Astrocyte (in vitro differentiated cells and primary cell): ENCODE data around the gene AGPAT3.

ENCODE experiments used
- EZH2 ChIP-seq: IDR thresholded peaks from 2 replicates; pipeline ENCODE4 v1.6.1; 2012; ENCODE audit warnings: mild to moderate bottlenecking, low read length, inconsistent platforms; ENCODE audit not compliant: insufficient read depth
- TF ChIP-seq, protein P1 (sequence below): IDR thresholded peaks from 2 replicates; pipeline ENCODE4 v1.5.1; 2011; ENCODE audit warnings: low read depth, mild to moderate bottlenecking, inconsistent platforms, low read length, moderate library complexity; ENCODE audit not compliant: insufficient read depth

DNA sequence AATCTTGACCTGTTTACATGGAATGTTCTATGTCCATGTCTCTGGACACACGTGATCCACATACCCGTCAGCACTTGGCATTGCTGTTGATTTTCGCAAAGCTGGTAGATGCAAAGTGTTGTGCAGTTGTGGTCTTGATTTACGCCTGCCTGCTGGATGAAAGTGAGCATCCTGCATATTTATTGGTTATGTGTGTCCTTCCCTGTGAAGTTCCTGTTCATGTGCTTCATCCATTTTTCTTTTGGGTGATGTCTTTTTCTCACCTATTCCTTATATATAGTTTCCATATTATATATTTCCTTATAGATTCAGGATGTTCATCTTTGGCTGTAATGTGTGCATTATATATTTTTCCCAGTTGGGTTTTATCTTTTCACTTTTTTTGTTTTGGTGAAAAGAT is 6.5 kb downstream of the AGPAT3 start:
- TF ChIP-seq, protein P1, sequence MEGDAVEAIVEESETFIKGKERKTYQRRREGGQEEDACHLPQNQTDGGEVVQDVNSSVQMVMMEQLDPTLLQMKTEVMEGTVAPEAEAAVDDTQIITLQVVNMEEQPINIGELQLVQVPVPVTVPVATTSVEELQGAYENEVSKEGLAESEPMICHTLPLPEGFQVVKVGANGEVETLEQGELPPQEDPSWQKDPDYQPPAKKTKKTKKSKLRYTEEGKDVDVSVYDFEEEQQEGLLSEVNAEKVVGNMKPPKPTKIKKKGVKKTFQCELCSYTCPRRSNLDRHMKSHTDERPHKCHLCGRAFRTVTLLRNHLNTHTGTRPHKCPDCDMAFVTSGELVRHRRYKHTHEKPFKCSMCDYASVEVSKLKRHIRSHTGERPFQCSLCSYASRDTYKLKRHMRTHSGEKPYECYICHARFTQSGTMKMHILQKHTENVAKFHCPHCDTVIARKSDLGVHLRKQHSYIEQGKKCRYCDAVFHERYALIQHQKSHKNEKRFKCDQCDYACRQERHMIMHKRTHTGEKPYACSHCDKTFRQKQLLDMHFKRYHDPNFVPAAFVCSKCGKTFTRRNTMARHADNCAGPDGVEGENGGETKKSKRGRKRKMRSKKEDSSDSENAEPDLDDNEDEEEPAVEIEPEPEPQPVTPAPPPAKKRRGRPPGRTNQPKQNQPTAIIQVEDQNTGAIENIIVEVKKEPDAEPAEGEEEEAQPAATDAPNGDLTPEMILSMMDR: no peak
- TF ChIP-seq EZH2: no peak
